ENCODE measurements around the gene SERPINA5. TPM values are rescaled to one million over a fixed set of nuclear protein-coding genes. Genes with fewer than 3 reads are reported as not detected.
"Not testable (repeated sequence)": the region's sequence is repeated elsewhere in the genome, so short reads cannot be mapped to it uniquely, and the experiment has no call there.

Gene SERPINA5
- total and polyA plus RNA-seq, 7 experiments from 2014 or later: not detected

DNA sequence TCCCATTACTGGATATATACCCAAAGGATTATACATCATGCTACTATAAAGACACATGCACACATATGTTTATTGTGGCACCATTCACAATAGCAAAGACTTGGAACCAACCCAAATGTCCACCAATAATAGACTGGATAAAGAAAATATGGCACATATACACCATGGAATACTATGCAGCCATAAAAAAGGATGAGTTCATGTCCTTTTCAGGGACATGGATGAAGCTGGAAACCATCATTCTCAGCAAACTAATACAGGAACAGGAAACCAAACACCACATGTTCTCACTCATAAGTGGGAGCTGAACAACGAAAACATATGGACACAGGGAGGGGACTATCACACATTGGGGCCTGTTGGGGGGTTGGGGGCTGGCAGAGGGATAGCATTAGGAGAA, 27.7 kb downstream of the SERPINA5 start:
- DNase-seq; H3K36me3 Mint-ChIP-seq; H3K9me3 ChIP-seq (ENCODE audit: control insufficient read depth in 2 of 3, low read length in 3 of 3); ATAC-seq; H3K27me3 ChIP-seq (ENCODE audit: control insufficient read depth in 2 of 2, insufficient read depth in 2 of 2, low read length in 2 of 2); H3K4me1 Mint-ChIP-seq; CTCF ChIA-PET; H3K36me3 ChIP-seq (ENCODE audit: control insufficient read depth in 2 of 3, insufficient read depth in 3 of 3, low read length in 3 of 3); H3K4me1 ChIP-seq (ENCODE audit: control insufficient read depth in 2 of 2, insufficient read depth in 2 of 2, low read length in 2 of 2); intact Hi-C loops (cut with micrococcal nuclease); H3K4me3 ChIP-seq (ENCODE audit: low read length); H3K27ac ChIP-seq (ENCODE audit: low read depth, low read length); POLR2A ChIA-PET; H3K27ac Mint-ChIP-seq; H3K4me3 Mint-ChIP-seq: not testable (repeated sequence)
- Mint-ChIP-seq H3K27me3 (peaks cover 6 to 12% (median 9%) of the 10 kb centered on the region in 5 donors), H3K9me3 (peaks cover 0 to 24% (median 2%) of the 10 kb centered on the region in 11 donors)

DNA sequence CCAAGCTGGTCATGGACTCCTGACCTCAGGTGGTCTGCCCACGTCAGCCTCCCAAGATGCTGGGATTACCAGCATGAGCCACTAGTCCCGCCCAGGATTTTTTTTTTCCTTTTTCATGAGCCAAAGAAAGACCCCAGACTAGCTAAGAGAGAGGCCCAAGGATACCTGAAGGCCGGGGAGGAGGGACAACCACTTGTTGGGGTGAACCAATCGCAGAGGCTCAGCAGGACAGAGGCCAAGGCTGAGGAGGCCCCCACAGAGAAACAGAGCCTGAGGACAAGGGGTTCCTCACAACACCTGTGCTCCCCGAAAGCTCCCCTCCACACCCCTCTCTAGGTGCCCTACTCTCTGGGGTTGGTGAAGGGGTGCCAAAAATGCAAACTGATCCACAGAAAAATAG, 30.0 kb downstream of the SERPINA5 start:
- Mint-ChIP-seq H3K27me3 (peaks cover 3 to 16% (median 4%) of the 10 kb centered on the region in 5 donors), H3K36me3 (no peaks in the 10 kb centered on the region), H3K27ac (no peak overlapping the region), H3K4me1 (no peaks in the 10 kb centered on the region), H3K9me3 (peaks cover 0 to 24% (median 2%) of the 10 kb centered on the region in 11 donors), H3K4me3 (no peak overlapping the region)
- ATAC-seq: no peak
- Histone ChIP-seq H3K27ac (ENCODE audit: low read depth, low read length) (no peak overlapping the region), H3K27me3 (ENCODE audit: control insufficient read depth in 2 of 2, insufficient read depth in 2 of 2, low read length in 2 of 2) (no peaks in the 10 kb centered on the region), H3K36me3 (ENCODE audit: control insufficient read depth in 2 of 3, insufficient read depth in 3 of 3, low read length in 3 of 3) (no peaks in the 10 kb centered on the region), H3K4me3 (ENCODE audit: low read length) (no peak overlapping the region), H3K9me3 (ENCODE audit: control insufficient read depth in 2 of 3, low read length in 3 of 3) (no peaks in the 10 kb centered on the region), H3K4me1 (ENCODE audit: control insufficient read depth in 2 of 2, insufficient read depth in 2 of 2, low read length in 2 of 2) (no peaks in the 10 kb centered on the region)
- intact Hi-C loops (cut with micrococcal nuclease): no loop called here
- DNase-seq: no peak
- ChIA-PET POLR2A (no interaction called here), CTCF (no interaction called here)

DNA sequence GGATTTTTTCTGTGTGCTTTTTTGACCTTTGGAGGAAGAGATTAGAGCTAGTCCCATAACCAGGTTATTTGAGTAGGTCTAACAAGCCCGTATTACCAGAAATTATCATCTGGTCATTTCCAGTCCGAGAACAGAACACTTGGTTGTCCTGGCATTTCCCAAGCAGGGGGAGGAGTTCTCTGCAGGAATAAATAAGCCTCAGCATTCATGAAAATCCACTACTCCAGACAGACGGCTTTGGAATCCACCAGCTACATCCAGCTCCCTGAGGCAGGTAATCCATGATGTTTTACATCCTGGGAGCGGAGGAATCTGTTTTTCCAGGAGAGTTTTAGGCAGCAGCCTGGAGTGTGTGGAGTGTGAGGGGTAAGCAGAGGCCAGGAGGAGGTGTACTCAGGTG, 30.9 kb downstream of the SERPINA5 start, which contains the start of gene SERPINA3:
SERPINA3 (plus strand) TSS at position 218 of the 400 bp plus-strand sequence. CDS start 2,051 bp downstream, outside the sequence.
- CTCF ChIA-PET: no interaction called here
- Histone ChIP-seq H3K4me3 (ENCODE audit: low read length) (no peak within 1 kb of the TSS), H3K4me1 (ENCODE audit: control insufficient read depth in 2 of 2, insufficient read depth in 2 of 2, low read length in 2 of 2) (no peaks in the 10 kb centered on the region), H3K36me3 (ENCODE audit: control insufficient read depth in 2 of 3, insufficient read depth in 3 of 3, low read length in 3 of 3) (no peaks in the 10 kb centered on the region), H3K27ac (ENCODE audit: low read depth, low read length) (no peak within 1 kb of the TSS), H3K9me3 (ENCODE audit: control insufficient read depth in 2 of 3, low read length in 3 of 3) (no peaks in the 10 kb centered on the region), H3K27me3 (ENCODE audit: control insufficient read depth in 2 of 2, insufficient read depth in 2 of 2, low read length in 2 of 2) (no peaks in the 10 kb centered on the region)
- no peak within 1 kb of the TSS for H3K4me3 Mint-ChIP-seq
- H3K27ac Mint-ChIP-seq: no peak within 1 kb of the TSS
- H3K36me3 Mint-ChIP-seq: no peaks in the 10 kb centered on the region
- no peak for DNase-seq
- H3K4me1 Mint-ChIP-seq: no peaks in the 10 kb centered on the region
- POLR2A ChIA-PET: no interaction called here
- H3K9me3 Mint-ChIP-seq: peaks cover 0 to 28% (median 7%) of the 10 kb centered on the region in 11 donors
- H3K27me3 Mint-ChIP-seq: peaks cover 0 to 16% (median 4%) of the 10 kb centered on the region in 5 donors
- ATAC-seq: no peak
- intact Hi-C loops (cut with micrococcal nuclease): no loop called here

DNA sequence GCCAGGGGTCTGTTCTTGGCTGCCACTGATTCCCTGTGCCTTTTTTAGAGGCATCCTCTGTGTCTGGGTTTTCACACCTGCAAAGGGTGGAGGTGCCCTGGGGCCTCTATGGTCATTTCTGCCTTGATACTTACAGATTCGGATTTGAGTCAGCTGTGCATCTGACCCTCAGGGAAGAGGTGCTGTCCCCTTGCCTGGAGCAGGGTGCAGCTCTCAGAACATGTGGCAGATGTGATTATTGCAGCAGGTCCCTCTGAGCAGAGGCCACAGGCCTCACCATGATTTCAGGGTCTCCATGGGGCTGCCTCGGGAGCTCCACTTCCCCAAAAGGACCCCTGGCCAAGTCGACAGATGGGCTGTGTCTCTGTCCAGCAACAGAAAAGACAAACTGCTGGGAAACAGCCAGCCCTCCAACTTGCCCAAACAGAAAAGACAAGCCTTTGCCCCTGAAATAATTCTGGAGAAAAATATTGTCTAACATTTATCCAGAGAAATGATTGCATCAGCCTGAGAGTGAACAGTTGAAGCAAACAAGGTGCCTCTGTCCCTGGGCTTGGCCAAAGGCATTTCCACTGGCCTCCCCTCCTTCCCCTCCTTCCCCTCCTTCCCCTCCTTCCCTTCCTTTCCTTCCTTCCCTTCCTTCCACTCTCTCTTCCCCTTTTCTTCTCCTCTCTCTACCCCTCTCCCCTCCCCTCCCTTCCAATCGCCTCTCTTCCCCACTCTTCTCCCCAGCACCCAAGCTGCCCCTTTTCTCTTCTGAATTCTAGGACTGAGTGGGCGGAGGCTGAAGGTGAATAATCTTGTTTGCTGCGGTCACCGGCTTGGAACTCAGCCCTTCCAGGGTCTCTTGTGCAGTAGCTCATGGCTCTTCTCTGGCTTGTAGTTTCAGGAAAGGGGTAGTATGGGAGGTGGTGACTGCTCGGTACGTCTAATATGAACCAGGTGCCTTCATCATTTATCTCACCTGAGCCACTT, 31.6 kb downstream of the SERPINA5 start:
- no peak overlapping the region for H3K4me3 Mint-ChIP-seq
- H3K9me3 Mint-ChIP-seq: peaks cover 0 to 29% (median 9%) of the 10 kb centered on the region in 11 donors
- ChIA-PET POLR2A (no interaction called here), CTCF (no interaction called here)
- no peaks in the 10 kb centered on the region for H3K4me1 Mint-ChIP-seq
- no peaks in the 10 kb centered on the region for H3K9me3 ChIP-seq (ENCODE audit: control insufficient read depth in 2 of 3, low read length in 3 of 3)
- DNase-seq: no peak
- no peak overlapping the region for H3K4me3 ChIP-seq (ENCODE audit: low read length)
- no peaks in the 10 kb centered on the region for H3K36me3 ChIP-seq (ENCODE audit: control insufficient read depth in 2 of 3, insufficient read depth in 3 of 3, low read length in 3 of 3)
- ATAC-seq: no peak
- no peaks in the 10 kb centered on the region for H3K27me3 ChIP-seq (ENCODE audit: control insufficient read depth in 2 of 2, insufficient read depth in 2 of 2, low read length in 2 of 2)
- intact Hi-C loops (cut with micrococcal nuclease): no loop called here
- no peak overlapping the region for H3K27ac Mint-ChIP-seq
- no peak overlapping the region for H3K27ac ChIP-seq (ENCODE audit: low read depth, low read length)
- H3K36me3 Mint-ChIP-seq: no peaks in the 10 kb centered on the region
- no peaks in the 10 kb centered on the region for H3K4me1 ChIP-seq (ENCODE audit: control insufficient read depth in 2 of 2, insufficient read depth in 2 of 2, low read length in 2 of 2)
- peaks cover 0 to 16% (median 4%) of the 10 kb centered on the region in 5 donors for H3K27me3 Mint-ChIP-seq

DNA sequence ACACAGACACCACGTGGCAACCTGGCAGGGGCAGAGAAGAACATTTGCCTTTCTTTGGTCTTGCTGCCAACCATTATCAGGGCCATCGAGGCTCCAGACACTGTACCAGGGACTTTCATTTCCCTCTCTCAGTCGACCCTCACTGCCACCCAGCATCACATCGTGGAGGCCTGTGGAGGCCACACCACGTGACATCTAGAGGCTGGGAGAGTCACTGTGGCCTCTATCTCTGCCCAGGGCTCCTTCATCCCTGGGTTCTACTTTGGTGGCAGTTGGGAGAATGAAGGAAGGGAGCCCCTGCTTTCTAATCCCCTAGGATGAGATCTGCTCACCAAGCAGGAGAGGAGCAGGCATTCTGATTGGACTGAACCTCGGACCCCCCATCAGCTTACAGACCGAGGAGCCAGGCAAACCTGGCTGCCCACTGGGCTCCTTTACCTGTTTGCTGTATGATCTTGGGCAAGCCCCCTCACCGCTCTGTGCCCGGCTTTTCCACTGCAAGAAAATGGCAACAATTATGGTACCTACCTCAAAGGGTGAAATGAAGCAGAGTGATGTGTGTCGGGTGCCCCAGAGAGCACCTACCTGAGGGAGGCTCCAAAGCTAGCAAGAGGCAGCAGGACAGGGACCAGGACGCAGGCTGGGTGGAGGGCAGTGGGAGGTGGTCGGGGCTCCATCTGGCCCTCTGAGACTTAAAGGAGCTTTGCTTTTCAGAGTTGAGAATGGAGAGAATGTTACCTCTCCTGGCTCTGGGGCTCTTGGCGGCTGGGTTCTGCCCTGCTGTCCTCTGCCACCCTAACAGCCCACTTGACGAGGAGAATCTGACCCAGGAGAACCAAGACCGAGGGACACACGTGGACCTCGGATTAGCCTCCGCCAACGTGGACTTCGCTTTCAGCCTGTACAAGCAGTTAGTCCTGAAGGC, 32.8 kb downstream of the SERPINA5 start:
- H3K36me3 ChIP-seq (ENCODE audit: control insufficient read depth in 2 of 3, insufficient read depth in 3 of 3, low read length in 3 of 3): no peaks in the 10 kb centered on the region
- no peaks in the 10 kb centered on the region for H3K4me1 ChIP-seq (ENCODE audit: control insufficient read depth in 2 of 2, insufficient read depth in 2 of 2, low read length in 2 of 2)
- H3K27ac Mint-ChIP-seq: no peak overlapping the region
- no peak for ATAC-seq
- CTCF ChIA-PET: interaction anchor here (0.6 kb wide), 1 partner anchor 13 kb away, joined by 4 read pairs; no protein-coding TSS in a partner anchor
- no peak for DNase-seq
- POLR2A ChIA-PET: no interaction called here
- H3K9me3 Mint-ChIP-seq: peaks cover 2 to 34% (median 17%) of the 10 kb centered on the region in 11 donors
- peaks cover 0 to 10% (median 0%) of the 10 kb centered on the region in 3 experiments for H3K9me3 ChIP-seq (ENCODE audit: control insufficient read depth in 2 of 3, low read length in 3 of 3)
- no peak overlapping the region for H3K27ac ChIP-seq (ENCODE audit: low read depth, low read length)
- intact Hi-C loops (cut with micrococcal nuclease): no loop called here
- no peaks in the 10 kb centered on the region for H3K4me1 Mint-ChIP-seq
- no peaks in the 10 kb centered on the region for H3K36me3 Mint-ChIP-seq
- H3K27me3 ChIP-seq (ENCODE audit: control insufficient read depth in 2 of 2, insufficient read depth in 2 of 2, low read length in 2 of 2): no peaks in the 10 kb centered on the region
- H3K27me3 Mint-ChIP-seq: peaks cover 0 to 16% (median 3%) of the 10 kb centered on the region in 5 donors
- no peak overlapping the region for H3K4me3 Mint-ChIP-seq
- H3K4me3 ChIP-seq (ENCODE audit: low read length): no peak overlapping the region

DNA sequence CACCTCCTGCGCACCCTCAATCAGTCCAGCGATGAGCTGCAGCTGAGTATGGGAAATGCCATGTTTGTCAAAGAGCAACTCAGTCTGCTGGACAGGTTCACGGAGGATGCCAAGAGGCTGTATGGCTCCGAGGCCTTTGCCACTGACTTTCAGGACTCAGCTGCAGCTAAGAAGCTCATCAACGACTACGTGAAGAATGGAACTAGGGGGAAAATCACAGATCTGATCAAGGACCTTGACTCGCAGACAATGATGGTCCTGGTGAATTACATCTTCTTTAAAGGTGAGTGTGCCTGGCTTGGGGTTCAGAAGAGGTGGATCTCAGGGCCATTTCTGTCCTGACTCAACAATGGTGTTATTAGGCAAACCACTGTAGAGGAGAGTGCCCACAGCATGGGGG, 33.6 kb downstream of the SERPINA5 start:
- POLR2A ChIA-PET: no interaction called here
- peaks cover 0 to 17% (median 4%) of the 10 kb centered on the region in 5 donors for H3K27me3 Mint-ChIP-seq
- intact Hi-C loops (cut with micrococcal nuclease): no loop called here

More for the DNA sequence above, 33.6 kb downstream of the SERPINA5 start:
- H3K4me3 Mint-ChIP-seq: no peak overlapping the region
- no peak overlapping the region for H3K27ac Mint-ChIP-seq
- no peaks in the 10 kb centered on the region for H3K4me1 Mint-ChIP-seq
- H3K9me3 ChIP-seq (ENCODE audit: control insufficient read depth in 2 of 3, low read length in 3 of 3): peaks cover 0 to 12% (median 0%) of the 10 kb centered on the region in 3 experiments
- no peak overlapping the region for H3K27ac ChIP-seq (ENCODE audit: low read depth, low read length)
- DNase-seq (no peak), ATAC-seq (no peak)
- H3K36me3 Mint-ChIP-seq: no peaks in the 10 kb centered on the region
- CTCF ChIA-PET: interaction anchor here (0.6 kb wide), 1 partner anchor 13 kb away, joined by 4 read pairs; no protein-coding TSS in a partner anchor
- H3K36me3 ChIP-seq (ENCODE audit: control insufficient read depth in 2 of 3, insufficient read depth in 3 of 3, low read length in 3 of 3): no peaks in the 10 kb centered on the region
- peaks cover 1 to 31% (median 19%) of the 10 kb centered on the region in 11 donors for H3K9me3 Mint-ChIP-seq
- no peaks in the 10 kb centered on the region for H3K4me1 ChIP-seq (ENCODE audit: control insufficient read depth in 2 of 2, insufficient read depth in 2 of 2, low read length in 2 of 2)
- H3K4me3 ChIP-seq (ENCODE audit: low read length): no peak overlapping the region
- H3K27me3 ChIP-seq (ENCODE audit: control insufficient read depth in 2 of 2, insufficient read depth in 2 of 2, low read length in 2 of 2): no peaks in the 10 kb centered on the region
